BLaER1 (cell line): ENCODE results near the gene GFOD1.
"Not testable (repeated sequence)": the region's sequence is repeated elsewhere in the genome, so short reads cannot be mapped to it uniquely, and the experiment has no call there.

Source experiments
- H3K27ac ChIP-seq: shearing (Covaris generic); formaldehyde crosslinking; 2 replicates; pipeline ENCODE4 v1.8.1; 2022
- H3K27me3 ChIP-seq: shearing (Covaris generic); formaldehyde crosslinking; 2 replicates; pipeline ENCODE4 v1.8.1; 2022
- H3K36me3 ChIP-seq: shearing (Covaris generic); formaldehyde crosslinking; 2 replicates; pipeline ENCODE4 v1.8.1; 2022
- H3K4me1 ChIP-seq: shearing (Covaris generic); formaldehyde crosslinking; 2 replicates; pipeline ENCODE4 v1.8.1; 2022
- H3K4me2 ChIP-seq: shearing (Covaris generic); formaldehyde crosslinking; 2 replicates; pipeline ENCODE4 v1.8.1; 2022
- H3K4me3 ChIP-seq: shearing (Covaris generic); formaldehyde crosslinking; 2 replicates; pipeline ENCODE4 v1.8.1; 2022
- H3K9ac ChIP-seq: shearing (Covaris generic); formaldehyde crosslinking; 2 replicates; pipeline ENCODE4 v1.8.1; 2022
- H3K9me3 ChIP-seq: shearing (Covaris generic); formaldehyde crosslinking; 2 replicates; pipeline ENCODE4 v1.8.1; 2022
- H4K20me1 ChIP-seq: shearing (Covaris generic); formaldehyde crosslinking; 2 replicates; pipeline ENCODE4 v1.8.1; 2022
- Cebpa-rat ChIP-seq: shearing (Covaris generic); IDR thresholded peaks from 2 replicates; pipeline ENCODE4 v1.8.1; 2022

GFOD1 gene

GRCh38 chr6:13328875-13329183 lies 158.6 kb downstream of the GFOD1 start:
- TF ChIP-seq Cebpa-rat = no peak
- Histone ChIP-seq H3K36me3 (peaks cover 23% of the 10 kb centered on the region), H4K20me1 (no peaks in the 10 kb centered on the region), H3K27ac (peak overlapping the region; percentile 88), H3K4me1 (peaks cover 55% of the 10 kb centered on the region), H3K9ac (peak overlapping the region; percentile 88), H3K27me3 (no peaks in the 10 kb centered on the region), H3K4me3 (peak overlapping the region; percentile 85), H3K9me3 (no peaks in the 10 kb centered on the region), H3K4me2 (peak overlapping the region; percentile 93)

GRCh38 chr6:13328076-13328874 lies 159.1 kb downstream of the GFOD1 start, which contains the start of gene TBC1D7:
TSS of gene TBC1D7 (minus strand) at chr6:13328537. CDS start at chr6:13326898, 1,639 bp downstream.
- no peaks in the 10 kb centered on the region for H4K20me1 ChIP-seq
- H3K4me2 ChIP-seq = peak within 1 kb of the TSS; percentile 93
- no peaks in the 10 kb centered on the region for H3K27me3 ChIP-seq
- peak within 1 kb of the TSS; percentile 85 for H3K4me3 ChIP-seq
- peaks cover 28% of the 10 kb centered on the region for H3K36me3 ChIP-seq
- peak within 1 kb of the TSS; percentile 88 for H3K9ac ChIP-seq
- TF ChIP-seq Cebpa-rat = no peak
- H3K9me3 ChIP-seq = no peaks in the 10 kb centered on the region
- H3K4me1 ChIP-seq = peaks cover 56% of the 10 kb centered on the region
- H3K27ac ChIP-seq = peak within 1 kb of the TSS; percentile 88

GRCh38 chr6:13327691-13328075 lies 159.7 kb downstream of the GFOD1 start:
- Histone ChIP-seq H3K27ac (peak overlapping the region; percentile 88), H4K20me1 (no peaks in the 10 kb centered on the region), H3K9ac (peak overlapping the region; percentile 88), H3K4me2 (peak overlapping the region; percentile 93), H3K27me3 (no peaks in the 10 kb centered on the region), H3K4me3 (peak overlapping the region; percentile 85), H3K9me3 (no peaks in the 10 kb centered on the region), H3K4me1 (peaks cover 56% of the 10 kb centered on the region), H3K36me3 (peaks cover 34% of the 10 kb centered on the region)
- no peak for TF ChIP-seq Cebpa-rat

GRCh38 chr6:13326031-13326586 lies 161.3 kb downstream of the GFOD1 start:
- peak overlapping the region; percentile 28; the same call in 1 of the 2 replicates for H3K27ac ChIP-seq
- peak overlapping the region; percentile 85 for H3K4me3 ChIP-seq
- not testable (repeated sequence) for H4K20me1 ChIP-seq, H3K9me3 ChIP-seq, H3K27me3 ChIP-seq
- peaks cover 50% of the 10 kb centered on the region for H3K36me3 ChIP-seq
- peaks cover 56% of the 10 kb centered on the region for H3K4me1 ChIP-seq
- H3K9ac ChIP-seq = peak overlapping the region; percentile 88
- peak overlapping the region; percentile 93 for H3K4me2 ChIP-seq

GRCh38 chr6:13319891-13320564 lies 167.4 kb downstream of the GFOD1 start:
- H4K20me1 ChIP-seq = no peaks in the 10 kb centered on the region; the same call in 1 of the 2 replicates
- no peak overlapping the region for H3K4me3 ChIP-seq
- no peaks in the 10 kb centered on the region for H3K27me3 ChIP-seq
- H3K27ac ChIP-seq = no peak overlapping the region
- no peak overlapping the region for H3K4me2 ChIP-seq
- no peaks in the 10 kb centered on the region for H3K9me3 ChIP-seq
- H3K36me3 ChIP-seq = peaks cover 97% of the 10 kb centered on the region
- H3K9ac ChIP-seq = no peak overlapping the region
- peaks cover 12% of the 10 kb centered on the region; the same call in 1 of the 2 replicates for H3K4me1 ChIP-seq
- TF ChIP-seq Cebpa-rat = no peak

- Histone ChIP-seq H3K4me1 (peaks cover under 1% of the 10 kb centered on the region; the same call in 1 of the 2 replicates), H3K9me3 (no peaks in the 10 kb centered on the region), H3K4me3 (no peak overlapping the region), H3K27ac (no peak overlapping the region), H3K4me2 (no peak overlapping the region), H3K36me3 (peaks cover 97% of the 10 kb centered on the region), H3K9ac (no peak overlapping the region), H4K20me1 (no peaks in the 10 kb centered on the region; the same call in 1 of the 2 replicates), H3K27me3 (no peaks in the 10 kb centered on the region)
- TF ChIP-seq Cebpa-rat = no peak
Observed at GRCh38 chr6:13318821-13319220, 168.6 kb downstream of the GFOD1 start.

- no peaks in the 10 kb centered on the region for H3K27me3 ChIP-seq
- H3K9ac ChIP-seq = no peak overlapping the region
- H3K27ac ChIP-seq = no peak overlapping the region
- H3K4me2 ChIP-seq = no peak overlapping the region
- no peak overlapping the region for H3K4me3 ChIP-seq
- no peak for TF ChIP-seq Cebpa-rat
- no peaks in the 10 kb centered on the region for H3K9me3 ChIP-seq
- no peaks in the 10 kb centered on the region; the same call in 1 of the 2 replicates for H4K20me1 ChIP-seq
- H3K4me1 ChIP-seq = no peaks in the 10 kb centered on the region
- peaks cover 96% of the 10 kb centered on the region for H3K36me3 ChIP-seq
Observed at GRCh38 chr6:13315896-13316295, 171.5 kb downstream of the GFOD1 start.

- peaks cover 94% of the 10 kb centered on the region for H3K36me3 ChIP-seq
- no peaks in the 10 kb centered on the region for H3K4me1 ChIP-seq
- no peaks in the 10 kb centered on the region for H3K9me3 ChIP-seq
- H3K4me2 ChIP-seq = no peak overlapping the region
- H3K27me3 ChIP-seq = no peaks in the 10 kb centered on the region
- no peak overlapping the region for H3K4me3 ChIP-seq
- no peak for TF ChIP-seq Cebpa-rat
- no peaks in the 10 kb centered on the region; the same call in 1 of the 2 replicates for H4K20me1 ChIP-seq
- no peak overlapping the region for H3K27ac ChIP-seq
- no peak overlapping the region for H3K9ac ChIP-seq
Observed at GRCh38 chr6:13314806-13315205, 172.6 kb downstream of the GFOD1 start.

- Histone ChIP-seq H3K36me3 (peaks cover 94% of the 10 kb centered on the region), H4K20me1 (no peaks in the 10 kb centered on the region)
- TF ChIP-seq Cebpa-rat = no peak; the same call in 1 of the 2 replicates
Observed at GRCh38 chr6:13311155-13311554, 176.2 kb downstream of the GFOD1 start.

GRCh38 chr6:13308332-13308731 lies 179.1 kb downstream of the GFOD1 start:
- Histone ChIP-seq H3K27ac (0 out of 2 replicates have a peak overlapping the region, but pooled peaks have one; percentile 15), H3K27me3 (no peaks in the 10 kb centered on the region), H3K4me2 (no peak overlapping the region), H3K4me1 (peaks cover 42% of the 10 kb centered on the region), H3K4me3 (no peak overlapping the region), H3K36me3 (peaks cover 85% of the 10 kb centered on the region), H3K9me3 (no peaks in the 10 kb centered on the region), H3K9ac (no peak overlapping the region), H4K20me1 (no peaks in the 10 kb centered on the region)
- TF ChIP-seq Cebpa-rat = no peak

More at GRCh38 chr6:13311155-13311554, 176.2 kb downstream of the GFOD1 start:
- H3K4me2 ChIP-seq = no peak overlapping the region
- peaks cover 15% of the 10 kb centered on the region; the same call in 1 of the 2 replicates for H3K4me1 ChIP-seq
- no peak overlapping the region for H3K27ac ChIP-seq
- no peaks in the 10 kb centered on the region for H3K9me3 ChIP-seq
- no peak overlapping the region for H3K9ac ChIP-seq
- no peaks in the 10 kb centered on the region for H3K27me3 ChIP-seq
- no peak overlapping the region for H3K4me3 ChIP-seq
